Medulla oblongata (tissue), 1 donor: ENCODE data around the gene ANKRD10.
A peak's percentile ranks its signal among the peaks of the same experiment; 100 is the strongest.

Source experiments
- DNase-seq: peaks from one replicate; pipeline ENCODE4 v3.0.0-alpha.2; 2015; ENCODE audit errors: extremely low spot score

Gene ANKRD10

DNA sequence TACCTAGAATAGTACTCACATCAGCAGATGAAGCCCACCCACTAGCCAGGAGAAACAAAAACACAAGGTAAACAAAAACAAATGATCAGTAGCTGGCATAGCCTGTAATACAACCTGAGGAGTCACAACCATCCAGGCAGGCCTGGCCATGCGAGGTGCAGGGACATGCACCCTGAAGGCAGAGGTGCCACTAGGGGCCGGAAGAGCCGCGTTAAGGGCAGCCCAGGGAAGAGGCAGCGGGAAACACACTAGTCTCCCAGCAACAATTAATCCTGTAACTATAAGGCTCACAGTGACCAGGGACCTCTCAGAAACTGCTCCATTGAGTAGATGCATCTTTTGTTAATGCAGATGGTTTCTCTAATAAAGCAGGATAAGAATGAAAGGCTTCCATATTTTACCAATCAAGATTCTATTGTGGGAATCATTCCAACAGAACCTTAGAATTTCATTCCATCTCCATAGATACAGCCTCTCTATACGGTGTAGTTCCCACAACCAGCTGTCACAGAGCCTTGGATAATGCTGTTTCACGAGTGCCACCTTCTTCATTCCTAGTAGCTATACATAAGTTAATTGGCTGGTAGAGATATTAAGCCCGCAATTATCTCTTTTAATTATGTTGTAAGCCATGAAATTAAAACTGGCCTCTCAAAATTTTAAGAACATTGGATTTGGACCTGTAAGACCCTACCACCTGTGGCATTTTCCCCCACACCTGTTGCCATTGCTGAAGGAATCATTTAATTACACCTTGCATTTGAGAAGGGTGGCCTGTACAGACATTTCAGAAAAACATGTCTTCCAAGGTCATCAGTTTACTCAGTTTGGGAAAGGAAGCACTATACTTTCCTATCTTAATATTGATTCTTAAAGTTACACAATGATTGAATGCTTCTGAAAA lies 28.7 kb downstream of the ANKRD10 start:
- no peak for DNase-seq

DNA sequence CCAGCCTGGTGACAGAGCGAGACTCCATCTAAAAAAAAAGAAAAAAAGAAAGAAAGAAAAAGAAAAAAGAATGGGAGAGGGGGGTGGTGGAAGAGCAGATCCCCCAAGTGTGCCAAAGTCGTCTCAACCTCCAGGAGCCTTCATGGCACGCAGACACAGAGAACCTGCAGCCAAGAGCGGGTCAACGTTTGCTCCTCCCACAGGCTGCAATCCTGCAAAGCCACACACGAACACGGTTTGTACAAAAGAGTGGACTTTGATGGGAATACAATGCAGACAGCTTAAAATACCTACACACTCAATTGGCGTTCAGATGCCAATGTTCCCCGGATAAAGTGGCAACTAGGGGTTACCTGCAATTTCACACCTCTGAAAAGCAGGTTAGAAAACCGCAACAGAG lies 29.4 kb downstream of the ANKRD10 start:
- no peak for DNase-seq

DNA sequence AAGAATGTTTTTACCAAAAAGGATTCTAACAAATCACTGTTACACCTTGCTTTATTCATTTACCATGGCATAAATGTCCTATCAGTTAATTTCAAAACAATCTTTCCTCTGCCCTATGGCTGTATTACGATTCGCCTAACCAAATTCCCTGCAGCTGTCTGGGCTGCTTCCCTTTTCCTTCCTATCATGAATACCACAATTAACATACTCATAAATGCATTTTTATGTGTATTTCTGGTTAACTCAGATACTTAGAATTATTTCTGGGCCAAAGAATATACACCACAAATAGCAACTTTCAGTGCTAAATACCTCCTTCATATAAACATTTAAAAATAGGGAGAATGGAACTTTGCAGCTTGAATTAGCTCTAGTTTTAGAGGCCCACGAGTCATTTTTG lies 30.4 kb downstream of the ANKRD10 start:
- no peak for DNase-seq

DNA sequence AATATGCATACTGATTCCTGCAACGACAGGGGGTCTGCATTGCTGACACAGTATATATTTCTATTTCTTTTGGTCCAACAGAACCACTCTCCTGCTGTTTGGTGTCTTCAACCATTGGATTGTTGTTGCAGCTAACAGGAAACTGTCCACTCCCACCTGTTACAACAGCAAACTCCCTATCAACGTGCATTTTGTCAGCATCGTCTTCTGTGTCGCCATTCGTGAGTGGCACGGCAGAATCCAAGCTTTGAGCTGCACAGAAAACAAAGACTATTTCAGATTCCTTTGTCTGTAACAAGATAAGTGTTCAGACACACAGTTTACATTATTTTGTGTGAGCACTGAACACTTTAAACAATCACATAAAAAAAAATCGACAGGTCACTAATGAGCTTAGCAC lies 31.3 kb downstream of the ANKRD10 start:
- DNase-seq, result no peak

DNA sequence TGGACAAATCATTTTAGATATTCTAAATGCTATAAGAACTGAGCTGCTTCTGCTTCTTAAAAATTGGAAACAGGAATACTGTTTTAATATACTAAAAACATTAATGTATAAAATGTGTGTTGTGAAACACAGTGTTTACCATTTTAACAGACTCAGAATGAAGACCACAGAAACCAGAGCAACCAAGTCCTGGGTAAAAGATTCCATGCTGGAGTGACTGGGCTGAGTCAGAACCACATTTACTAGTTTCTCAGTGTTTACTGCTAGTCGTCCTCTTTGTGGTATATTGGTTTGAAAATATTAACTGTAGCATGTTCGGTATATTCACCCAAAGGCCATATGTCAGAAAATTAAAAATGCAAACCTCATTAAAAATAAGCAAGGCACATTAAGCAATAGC lies 31.9 kb downstream of the ANKRD10 start:
- no peak for DNase-seq

DNA sequence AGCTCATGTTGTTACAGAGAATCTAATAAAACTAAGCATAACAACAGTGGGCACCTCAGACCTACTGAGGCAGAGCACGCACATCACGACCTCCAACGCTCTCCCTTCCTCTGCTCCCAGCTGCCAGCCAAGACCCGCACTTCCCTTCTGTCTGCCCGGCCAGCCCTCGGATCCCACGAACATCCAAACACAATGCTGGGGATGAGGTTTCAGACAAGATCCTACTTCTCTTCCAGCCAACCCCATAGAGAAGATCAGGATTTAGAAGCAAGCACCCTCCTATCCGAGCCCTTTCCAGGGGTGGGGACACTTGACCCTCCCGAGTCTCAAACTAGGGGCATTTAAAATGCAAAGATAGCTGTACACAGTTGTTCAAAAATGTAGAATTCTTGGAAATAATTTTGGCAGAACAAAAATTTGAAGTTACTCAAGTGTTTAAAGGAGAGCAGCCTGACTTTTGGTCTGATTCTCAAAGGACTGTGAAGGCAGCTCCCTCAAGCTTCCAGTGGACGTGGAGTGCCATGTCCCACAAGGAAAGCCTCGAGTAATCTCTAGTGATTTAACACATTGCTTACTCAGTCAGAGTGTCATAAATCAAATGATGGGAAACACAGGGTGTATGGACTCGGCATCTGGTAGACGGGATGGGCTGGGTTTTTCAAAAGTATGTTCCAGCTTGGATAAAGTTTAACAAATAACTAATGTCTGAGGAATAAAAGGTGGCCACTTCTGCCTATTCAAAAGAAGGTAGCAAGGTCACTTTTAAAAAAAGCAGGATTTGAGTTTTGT lies 32.8 kb downstream of the ANKRD10 start:
- DNase-seq, result no peak

DNA sequence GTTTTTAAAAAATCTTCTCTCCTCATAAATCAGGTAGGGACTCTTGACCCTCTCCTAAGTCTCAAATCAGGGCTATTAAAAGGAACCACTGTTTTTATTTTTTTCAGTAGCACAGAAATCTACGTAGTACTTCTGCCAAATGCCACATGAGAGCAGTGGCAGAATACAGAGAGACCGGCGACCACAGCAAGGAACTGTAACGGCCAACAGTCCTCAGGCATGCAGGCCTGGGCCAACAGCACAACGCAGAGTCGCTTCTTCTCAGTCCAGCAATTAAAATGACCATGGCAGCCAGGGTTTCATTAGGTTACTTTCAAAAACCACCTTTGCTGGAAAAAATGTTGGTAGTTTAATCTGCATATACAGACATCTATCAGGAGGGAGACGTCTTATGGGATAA lies 34.2 kb downstream of the ANKRD10 start:
- DNase-seq, result no peak

DNA sequence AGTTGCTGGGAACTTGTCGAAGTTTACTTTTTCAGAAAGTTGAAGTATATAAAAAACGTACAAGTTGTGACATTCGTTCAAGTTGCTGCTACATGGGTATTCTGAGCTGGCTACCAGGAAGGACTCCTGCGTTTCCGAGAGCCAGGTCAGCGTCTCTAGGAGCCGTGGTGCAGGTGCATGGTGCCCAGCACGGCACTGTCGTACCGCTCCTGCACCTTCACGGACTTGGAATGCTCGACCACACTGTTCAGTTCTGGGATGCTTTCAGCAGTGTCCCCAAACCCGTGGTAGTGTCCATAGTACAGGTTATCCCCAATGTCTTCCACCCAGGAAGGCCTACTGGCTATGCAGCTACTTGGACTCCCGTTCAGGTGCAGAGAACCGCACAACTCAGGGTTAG lies 35.4 kb downstream of the ANKRD10 start:
- no peak for DNase-seq

DNA sequence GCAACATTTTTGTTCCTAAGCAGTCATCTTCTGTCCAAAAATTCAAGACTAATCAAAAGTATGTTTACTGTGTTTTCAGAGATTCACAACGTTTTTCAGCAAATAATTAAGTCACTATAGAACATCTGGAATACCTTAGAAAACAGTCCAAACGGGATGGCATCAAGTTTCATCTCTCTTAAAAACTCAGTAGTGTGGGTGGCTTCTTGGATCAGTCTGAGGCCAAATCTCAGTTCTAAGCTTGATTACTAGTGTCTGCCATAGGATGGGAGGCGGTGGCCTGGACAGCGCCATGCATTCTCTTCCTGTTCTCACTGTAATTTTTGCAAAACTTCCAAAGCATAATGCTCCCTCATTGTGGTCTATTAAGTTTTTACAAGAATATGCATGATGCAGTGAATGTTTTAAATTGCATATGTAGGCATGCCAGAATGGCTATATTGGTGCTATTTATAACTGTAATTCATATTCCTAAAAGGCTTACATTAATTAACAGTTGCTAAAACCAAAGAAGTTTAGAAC lies 37.1 kb downstream of the ANKRD10 start:
- no peak for DNase-seq

DNA sequence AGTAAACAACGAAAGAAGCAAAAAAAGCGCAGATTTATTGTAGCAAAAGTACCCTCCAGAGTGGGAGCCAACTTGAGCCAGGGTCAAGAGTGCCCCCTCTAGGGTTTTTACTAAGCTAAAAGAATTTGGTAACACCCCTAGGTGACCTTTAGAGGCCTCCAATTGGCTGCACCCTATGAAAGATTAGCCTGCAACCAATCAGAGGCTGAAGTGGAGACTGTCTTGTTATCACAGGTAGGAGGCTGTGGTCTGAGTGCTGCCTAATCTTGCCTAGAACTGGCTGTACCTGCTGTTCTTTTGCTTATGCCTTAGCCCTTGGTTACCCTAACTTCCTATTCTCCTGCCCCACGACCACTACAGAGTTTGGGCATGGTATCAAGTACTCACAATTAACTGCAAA lies 38.3 kb downstream of the ANKRD10 start:
- no peak for DNase-seq

DNA sequence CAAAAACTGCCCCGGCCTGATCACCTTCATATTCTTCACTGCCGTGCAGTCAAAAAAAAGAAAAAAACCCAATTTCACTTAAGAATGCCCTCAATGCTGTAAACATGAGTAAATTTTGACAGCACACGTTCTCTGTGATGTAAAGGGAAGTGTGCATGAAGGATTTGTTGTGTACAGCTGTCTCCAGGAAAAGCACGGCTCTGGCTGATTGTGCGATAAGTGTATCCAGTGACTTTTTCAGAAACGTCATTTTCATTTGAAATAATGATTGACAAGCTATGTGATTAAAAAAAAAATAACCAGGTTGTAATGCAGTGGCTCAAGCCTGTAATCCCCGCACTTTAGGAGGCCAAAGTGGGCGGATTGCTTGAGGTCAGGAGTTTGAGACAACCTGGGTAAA lies 39.6 kb downstream of the ANKRD10 start:
- no peak for DNase-seq

DNA sequence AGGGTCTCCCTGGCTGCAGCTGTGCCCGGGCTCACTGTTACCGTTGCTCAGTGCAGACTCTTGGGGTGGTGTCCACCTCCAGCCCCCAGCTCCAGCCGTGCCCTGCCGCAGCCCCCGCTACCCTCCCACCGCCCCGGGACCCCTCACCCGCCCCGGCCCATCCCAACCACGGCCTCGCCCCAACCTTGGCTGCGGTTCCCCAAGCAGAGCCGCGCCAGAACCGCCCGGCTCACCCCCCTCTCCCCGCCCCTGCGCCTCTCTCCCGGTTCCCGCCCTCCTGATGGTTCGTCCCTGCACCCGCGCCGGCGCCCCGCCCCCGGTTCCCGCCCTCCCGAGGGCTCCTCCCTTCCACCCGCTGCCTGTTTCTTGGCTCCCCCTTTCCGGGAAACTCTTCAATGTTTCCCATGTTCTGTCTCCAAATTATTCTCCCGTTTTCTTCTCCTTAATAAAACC lies 40.3 kb downstream of the ANKRD10 start:
- peak; percentile 69 for DNase-seq

DNA sequence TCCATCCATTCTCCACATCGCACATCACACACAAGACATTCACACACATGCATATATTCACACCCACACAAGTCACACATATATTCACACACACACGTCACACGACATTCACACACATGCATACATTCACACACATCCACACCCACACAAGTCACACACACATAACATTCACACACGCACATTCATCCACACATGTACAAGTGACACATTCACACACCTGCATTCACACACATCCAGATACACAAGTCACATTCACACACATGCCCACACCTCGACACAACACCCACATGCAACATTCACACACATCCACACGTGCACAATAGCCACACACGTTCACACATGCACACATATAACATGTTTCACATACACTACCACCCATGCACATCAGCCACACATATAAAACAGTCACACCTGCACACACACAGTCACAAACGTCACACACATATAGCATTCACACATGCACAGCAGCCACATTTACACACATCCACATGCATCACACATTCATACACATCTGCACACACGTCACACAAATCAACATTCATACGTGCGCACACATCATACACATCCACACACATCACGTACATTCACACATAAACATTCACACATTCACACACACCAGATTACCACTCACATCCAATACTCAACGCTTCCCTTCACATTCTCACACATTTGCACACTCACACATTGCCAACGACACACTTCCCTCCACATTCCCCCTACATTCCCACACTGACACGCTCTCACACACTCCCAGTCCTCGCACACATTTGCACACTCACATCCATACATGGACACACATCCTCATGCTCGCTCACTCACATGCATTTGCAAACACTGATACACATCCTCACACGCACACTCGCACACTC lies 41.0 kb downstream of the ANKRD10 start:
- DNase-seq, result no peak

DNA sequence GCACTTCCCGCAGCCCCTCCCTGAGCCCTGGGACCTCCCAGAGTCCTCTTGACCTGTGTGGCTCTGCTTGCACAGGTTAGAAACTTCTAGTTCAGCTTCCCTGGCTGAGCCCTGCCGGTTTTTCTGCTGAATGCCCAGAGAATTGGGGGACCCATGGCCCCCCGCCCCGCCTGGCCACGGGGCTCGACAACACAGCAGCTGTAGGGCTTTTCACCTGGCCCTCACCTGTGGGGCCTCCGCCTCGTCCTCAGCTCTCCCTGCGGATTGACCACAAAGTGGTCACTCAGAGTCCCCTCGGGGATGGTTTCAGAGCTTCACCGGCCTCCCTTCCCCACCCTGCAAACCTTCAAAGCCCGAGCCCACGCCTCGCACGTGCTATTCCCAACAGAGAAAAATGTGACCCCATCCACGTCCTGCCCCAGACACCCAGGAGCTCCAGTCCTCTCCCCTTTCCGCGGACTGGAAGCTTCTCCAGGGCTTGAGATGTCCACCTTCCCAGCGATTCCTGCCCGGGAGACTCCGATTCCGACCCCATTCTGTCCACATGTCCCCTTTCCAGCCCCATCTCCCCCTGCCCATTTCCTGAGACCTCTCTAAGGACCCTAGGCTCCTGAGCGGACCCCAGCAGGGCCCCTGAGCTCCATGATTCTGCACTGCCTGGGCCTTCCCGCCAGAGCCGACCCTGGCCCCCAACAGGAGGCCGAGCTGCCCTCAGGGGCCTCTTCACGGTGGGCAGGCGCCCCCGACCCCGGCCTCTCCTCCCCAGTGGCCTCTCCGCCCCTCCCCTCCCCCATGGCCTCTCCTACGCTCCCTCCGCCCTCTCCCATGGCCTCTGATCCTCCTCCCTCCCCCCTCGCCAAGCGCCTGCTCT lies 41.9 kb downstream of the ANKRD10 start:
- DNase-seq, result no peak

DNA sequence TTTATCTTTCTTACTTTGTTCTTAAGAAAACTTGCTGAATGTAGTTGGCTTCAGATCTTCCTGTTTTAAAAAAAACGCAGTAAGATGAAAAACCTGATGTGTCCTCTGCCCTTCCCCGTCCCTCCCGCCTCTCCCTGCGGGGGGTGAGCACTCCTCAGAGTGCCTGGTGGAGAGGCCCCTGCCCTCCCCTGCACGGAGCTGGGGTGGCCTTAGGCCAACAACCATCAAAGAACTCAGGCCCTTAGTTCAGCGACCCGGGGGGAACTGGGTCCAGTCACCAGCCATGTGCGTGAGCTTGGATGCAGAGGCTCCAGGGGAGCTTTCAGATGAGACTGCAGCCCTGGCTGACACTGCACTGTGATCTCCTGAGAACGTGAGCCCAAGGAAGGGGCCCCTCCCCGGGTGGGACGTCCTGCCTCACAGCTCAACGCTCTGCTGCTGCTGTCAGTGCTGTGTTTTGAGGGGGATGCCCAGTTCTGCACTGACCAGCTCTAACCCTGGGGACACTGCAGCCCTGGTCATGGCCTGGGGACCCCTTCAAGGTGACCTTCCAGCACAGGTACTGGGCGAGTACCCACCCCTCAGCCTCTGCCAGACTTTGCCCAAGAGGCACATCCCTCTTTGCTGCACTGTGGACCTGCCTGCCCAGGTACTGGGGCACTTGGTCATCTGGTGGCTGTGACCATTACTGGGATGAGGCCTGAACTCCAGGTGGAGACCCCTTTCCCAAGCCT lies 42.7 kb downstream of the ANKRD10 start:
- DNase-seq, result no peak

DNA sequence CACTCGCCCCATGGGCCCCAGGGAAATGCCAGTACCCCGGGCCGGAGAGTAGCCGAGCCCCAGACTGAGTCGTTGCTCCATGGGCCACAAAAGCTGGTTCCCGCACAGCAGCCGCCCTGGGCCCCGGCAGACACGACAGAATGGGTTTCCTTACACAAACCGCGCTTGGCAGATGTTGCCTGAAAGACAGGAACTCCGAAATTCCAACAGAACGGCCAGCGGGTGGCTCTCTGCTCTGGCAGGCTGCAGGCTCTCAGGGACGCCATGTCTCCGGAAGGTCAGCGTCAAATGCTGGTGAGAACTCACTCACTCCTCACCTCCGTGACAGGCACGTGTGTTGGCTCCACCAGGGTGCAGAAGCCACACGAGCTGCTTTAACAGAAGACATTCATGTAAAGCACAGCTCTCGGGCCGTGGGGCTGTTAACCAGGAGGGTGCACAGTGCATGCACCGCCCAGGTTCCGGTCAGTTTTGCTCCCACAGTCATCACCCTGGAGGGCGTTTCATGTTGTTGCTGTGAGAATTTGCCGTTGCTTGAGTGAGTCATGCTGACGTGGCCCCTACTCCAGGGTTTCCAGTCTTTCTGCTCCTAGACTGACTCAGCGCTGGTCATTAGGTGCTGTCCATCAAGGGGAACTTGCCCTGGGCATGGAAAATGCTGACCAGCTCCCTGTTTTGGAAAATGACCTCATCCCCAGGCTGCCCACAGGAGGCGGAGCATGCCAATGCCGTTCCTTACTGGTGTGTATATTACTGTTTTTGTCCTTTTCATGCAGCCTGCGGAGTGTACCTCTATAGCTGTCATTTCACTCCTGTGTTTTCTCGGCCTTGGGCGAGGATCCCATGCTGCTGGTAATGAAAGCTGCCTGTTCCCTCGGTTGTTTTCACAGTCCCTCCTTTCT lies 44.8 kb downstream of the ANKRD10 start:
- DNase-seq, result peak; percentile 81

DNA sequence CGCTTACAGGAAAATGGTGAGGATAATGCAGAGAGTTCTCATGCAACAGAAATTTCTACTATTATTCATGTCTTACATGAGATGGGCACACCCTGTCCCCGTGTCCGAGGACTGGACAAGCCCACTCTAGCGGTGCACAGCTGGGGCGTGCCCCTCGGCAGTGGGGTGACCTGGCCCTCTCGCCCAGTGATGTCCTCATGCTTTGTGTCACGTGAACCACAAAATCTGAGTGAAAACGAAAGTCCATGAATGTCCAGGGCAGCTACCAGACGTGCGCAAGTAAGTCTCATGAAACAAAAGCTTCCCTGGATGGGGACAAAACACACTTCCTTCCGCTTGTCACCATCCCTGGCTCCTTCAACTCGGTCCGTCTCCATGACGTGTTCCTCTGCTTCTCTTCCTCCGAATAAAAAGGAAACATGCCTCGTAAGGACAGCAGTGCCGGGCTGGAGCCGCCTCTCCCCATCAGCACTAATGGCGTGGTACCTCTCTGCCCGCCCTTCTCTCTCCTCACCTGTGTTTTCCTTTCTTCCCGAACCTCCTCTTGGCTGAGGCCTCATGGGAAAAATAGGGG lies 45.6 kb downstream of the ANKRD10 start:
- peak; percentile 26 for DNase-seq

DNA sequence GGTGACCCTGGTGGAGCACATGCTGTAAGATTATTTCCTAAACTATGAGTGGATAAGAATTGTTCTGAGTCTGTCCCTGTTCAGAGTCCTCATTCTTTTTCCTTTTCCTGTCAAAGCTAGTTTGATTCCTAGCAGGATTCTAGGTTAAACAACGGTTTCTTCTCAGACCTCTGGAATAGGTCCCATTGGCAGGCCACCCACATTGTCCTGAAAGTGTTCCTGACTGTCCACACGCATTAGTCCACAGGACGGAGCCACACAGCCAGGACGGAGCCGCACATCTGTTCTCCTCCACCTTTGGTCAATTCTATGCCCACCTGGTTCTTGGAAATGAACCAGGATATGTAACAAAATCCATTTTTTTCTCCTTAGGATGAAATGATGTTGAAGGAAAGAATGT lies 46.1 kb downstream of the ANKRD10 start:
- DNase-seq, result no peak

DNA sequence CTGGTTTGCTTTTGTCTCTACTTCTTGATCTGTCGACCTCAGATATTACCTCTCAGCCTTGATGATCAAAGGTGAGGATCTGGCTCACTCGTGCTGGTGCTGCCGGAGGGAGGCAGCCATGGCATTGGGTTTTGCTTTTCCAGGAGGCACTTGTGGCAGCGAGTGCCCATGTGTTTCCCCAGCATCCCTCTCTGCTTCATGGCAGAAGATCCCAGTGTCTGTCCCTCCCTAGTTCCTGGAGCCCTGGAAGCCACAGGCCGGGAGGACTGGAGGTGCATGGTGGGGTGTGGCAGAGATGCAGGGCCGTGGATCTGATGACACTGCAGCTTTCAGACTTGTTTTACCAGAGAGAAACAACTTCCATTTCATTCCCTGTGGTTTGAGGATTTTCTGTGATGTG lies 47.5 kb downstream of the ANKRD10 start:
- no peak for DNase-seq
